Stimulated activated CD4-positive, alpha-beta T cell treated with anti-CD3 and anti-CD28 coated beads, Interleukin-15, amount 100 ng/mL, for 1 hour (primary cell): ENCODE results near the gene AGBL1.

Experiments
- DNase-seq, 2 donors: peaks; one replicate each; pipeline ENCODE4 v3.0.0-alpha.2; 2020; ENCODE audit warnings: low read depth in 1 of 2, low spot score in 1 of 2

AGBL1 gene

DNA sequence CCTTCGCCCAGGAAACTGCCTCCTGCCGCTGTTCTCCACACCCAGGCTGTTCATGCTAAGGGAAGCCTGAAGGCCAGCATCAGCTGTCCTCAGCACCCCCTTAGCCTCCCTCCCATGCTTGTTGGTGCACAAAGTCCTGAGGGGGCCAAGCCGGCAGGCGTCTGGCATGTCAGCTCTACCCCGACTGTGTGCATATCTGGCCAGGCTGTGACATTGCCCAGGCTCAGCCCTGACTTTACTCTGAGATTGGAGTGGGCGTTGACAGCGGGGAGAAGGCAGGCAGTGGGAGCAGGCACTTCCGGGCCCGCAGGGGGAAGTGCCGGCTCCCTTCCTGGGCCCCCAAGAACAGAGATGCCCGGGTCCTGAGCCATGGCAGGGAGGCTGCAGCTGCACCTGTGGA, 492.2 kb downstream of the AGBL1 start:
- no peak for DNase-seq

DNA sequence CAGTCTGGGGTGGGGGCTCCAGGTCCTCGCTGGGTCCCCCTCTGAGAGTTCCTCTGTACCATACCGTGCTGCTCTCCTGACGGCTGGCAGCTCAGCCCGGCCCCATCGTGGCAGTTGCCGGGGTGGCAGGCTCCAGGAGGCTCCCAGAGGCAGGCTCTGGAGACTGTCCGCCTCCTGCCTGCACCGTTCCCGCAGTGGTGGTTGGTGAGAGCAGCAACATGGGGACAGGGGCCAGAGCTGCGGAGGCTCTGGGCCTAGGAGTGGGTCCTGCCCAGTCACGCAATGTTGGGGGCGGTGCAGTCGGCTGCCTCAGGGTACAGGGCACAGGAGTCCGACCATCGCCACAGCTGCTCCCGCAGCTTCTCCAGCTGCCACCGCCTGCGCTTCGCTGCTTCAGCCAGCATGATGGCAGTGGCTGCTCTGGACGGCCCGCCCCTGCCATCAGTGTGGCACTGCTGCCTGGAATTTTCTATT, 492.7 kb downstream of the AGBL1 start:
- no peak for DNase-seq

- DNase-seq: no peak
Measured at GRCh38 chr15:86573476-86573875, 493.8 kb downstream of the AGBL1 start.

- no peak for DNase-seq
Measured at GRCh38 chr15:86588413-86588812, 508.7 kb downstream of the AGBL1 start.

DNA sequence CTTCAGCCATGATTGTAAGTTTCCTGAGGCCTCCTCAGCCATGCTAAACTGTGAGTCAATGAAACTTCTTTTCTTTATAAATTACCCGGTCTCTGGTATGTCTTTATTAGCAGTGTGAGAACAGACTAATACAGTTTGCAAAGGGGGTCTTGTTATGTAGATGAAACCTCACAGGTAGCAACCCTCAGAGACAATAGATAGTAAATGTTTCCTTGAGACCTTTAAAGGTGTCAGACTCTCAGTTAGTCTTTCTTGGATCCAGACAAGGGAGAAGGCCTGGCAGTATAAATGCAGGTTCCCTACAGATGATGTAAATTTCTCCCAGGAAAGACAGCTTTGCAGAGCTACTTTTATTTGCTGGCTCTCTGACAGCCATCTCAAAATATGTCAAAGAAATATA, 510.8 kb downstream of the AGBL1 start:
- DNase-seq: no peak

- DNase-seq: no peak
Measured at GRCh38 chr15:86591158-86591557, 511.5 kb downstream of the AGBL1 start.

- DNase-seq: no peak
Measured at GRCh38 chr15:86591994-86592735, 512.5 kb downstream of the AGBL1 start.

DNA sequence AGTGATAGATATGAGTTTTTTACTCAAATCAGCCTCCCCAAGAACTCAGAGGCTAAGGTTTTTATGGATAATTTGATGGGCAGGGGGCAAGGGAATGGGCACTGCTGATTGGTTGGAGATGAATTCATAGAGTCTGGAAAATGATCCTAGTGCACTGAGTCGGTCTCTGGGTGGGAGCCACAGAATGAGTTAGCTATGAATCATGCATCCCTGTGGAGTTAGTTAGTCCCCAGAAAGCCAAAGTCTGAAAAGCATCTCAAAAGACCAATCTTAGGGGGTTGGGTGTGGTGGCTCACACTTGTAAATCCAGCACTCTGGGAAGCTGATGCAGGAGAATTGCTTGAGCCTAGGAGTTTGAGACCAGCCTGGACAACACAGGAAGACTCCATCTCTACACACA, 516.1 kb downstream of the AGBL1 start:
- DNase-seq: no peak

- no peak for DNase-seq
Measured at GRCh38 chr15:86603466-86603865, 523.8 kb downstream of the AGBL1 start.

- no peak for DNase-seq
Measured at GRCh38 chr15:86608461-86609205, 529.0 kb downstream of the AGBL1 start.

DNA sequence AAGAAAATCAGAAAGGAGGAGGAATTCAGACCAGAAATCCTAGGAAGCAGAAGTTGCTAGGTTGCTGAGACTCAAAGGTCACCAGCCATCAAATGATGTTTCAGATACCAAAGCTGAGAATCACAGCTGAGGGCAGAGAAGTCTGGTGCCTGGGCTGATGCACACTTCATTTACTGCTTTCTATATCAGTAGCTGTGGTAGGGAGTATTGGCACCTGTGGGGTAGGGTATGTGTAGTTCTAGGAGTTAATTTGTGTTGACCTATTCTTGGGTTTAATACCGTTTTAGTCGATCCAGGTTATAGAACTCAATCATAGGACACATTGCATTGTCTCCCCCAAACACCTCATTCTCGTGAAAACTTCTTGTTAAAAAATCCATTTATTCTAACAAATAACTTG, 529.6 kb downstream of the AGBL1 start:
- no peak for DNase-seq

- no peak for DNase-seq
Measured at GRCh38 chr15:86610038-86610437, 530.4 kb downstream of the AGBL1 start.

- DNase-seq: no peak
Measured at GRCh38 chr15:86611417-86612040, 531.9 kb downstream of the AGBL1 start.

GRCh38 chr15:86615411-86615810, 535.7 kb downstream of the AGBL1 start:
- no peak for DNase-seq

GRCh38 chr15:86615816-86616215, 536.1 kb downstream of the AGBL1 start:
- DNase-seq: no peak

DNA sequence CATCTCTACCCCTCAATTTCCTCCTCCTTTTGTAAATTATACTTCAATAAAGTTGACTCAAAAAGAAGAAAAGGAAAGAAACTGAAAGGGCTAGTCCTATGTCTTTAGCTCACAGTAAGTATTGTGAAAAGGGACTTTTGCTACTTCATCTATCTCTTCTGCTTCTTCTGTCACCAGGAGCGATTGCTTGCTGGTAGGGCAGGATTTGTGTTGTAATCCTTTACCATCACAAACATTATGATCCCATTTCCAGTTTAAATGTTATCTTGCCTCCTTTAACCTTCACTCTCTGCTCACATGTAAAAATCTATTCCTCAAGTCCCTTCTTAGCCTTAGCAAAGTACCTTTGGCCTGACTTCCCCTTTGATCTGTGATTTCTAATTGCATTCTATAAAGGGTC, 537.1 kb downstream of the AGBL1 start:
- no peak for DNase-seq

- no peak for DNase-seq
Measured at GRCh38 chr15:86620157-86620556, 540.5 kb downstream of the AGBL1 start.

GRCh38 chr15:86620641-86621349, 541.1 kb downstream of the AGBL1 start:
- no peak for DNase-seq

DNA sequence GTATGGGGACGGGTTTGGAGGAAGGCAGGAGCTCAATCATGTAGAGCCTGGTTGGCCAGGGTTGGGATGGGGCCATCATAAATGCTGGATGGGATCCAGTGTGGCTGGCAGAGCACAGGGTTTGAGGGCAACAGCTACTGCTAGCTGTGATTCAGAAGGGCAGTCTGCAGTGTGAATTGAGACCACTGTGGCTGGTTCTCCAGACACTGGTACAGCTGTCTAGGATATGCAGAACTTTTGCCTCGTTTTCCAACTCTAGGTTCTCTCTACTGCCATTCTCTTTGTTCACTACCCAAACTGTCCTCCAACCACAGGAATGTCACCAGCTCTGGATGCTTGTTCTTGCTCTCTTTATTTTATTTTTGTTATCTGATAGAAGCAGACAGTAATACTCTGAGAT, 543.6 kb downstream of the AGBL1 start:
- DNase-seq: no peak

DNA sequence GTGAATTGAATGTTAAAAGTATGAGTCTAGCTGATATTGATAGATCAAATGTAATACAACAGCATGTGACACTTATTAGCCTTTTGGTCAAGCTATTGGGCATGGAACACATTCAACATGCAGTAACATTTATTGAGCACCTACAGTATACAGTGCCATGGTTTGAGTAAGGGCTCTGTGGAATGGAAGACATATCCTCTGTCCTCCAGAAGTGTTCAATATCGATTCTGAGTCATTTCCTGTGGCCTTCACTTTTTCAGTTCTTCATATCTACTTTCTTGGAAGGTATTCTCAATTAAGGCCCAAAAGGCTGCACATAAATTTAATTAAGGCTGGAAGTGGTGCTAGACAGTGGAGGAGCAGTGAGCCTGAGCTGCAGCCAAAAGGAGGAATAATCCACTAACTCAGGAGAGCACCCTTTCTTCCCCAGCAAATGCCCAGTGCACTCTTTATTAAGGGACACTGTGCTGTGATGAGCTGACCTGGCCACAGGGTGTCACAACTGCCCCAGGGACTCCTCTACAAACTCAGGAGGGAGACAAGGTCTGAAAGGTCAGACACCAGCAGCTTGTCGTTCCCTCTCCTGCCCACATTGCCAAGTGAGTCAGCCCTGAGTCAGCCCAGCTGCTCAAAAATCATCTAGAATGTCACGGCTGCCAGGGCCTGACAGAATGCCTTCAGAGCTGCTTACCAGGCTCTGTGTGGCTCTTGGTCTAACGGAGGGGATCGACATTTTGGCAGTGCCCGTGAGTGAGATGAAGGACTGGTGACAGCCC, 544.8 kb downstream of the AGBL1 start:
- DNase-seq: peak; percentile 25 to 60
